OCI-LY3 (cell line): ENCODE measurements around the gene FCHSD1.

Experiments
- CTCF ChIP-seq: fragments of 200-600, 300-600 bp; sonication (generic); IDR thresholded peaks from 2 replicates; pipeline ENCODE4 v1.5.1; 2014; ENCODE audit warnings: antibody characterized with exemption, low read length, low read depth
- EZH2phosphoT487 ChIP-seq: fragments of 200-600 bp; shearing (Covaris generic); IDR thresholded peaks from 2 replicates; pipeline ENCODE4 v1.6.1; 2018; ENCODE audit warnings: antibody characterized with exemption, mixed run types, low read depth

GRCh38 chr5:141613344-141613743, 37.9 kb downstream of the FCHSD1 start:
- TF ChIP-seq EZH2phosphoT487: no peak
- no peak for TF ChIP-seq CTCF
